CD4-positive, alpha-beta T cell treated with Interleukin-12 subunit alpha and Interleukin-12 subunit beta, for 1 hour (primary cell): ENCODE measurements around the gene TMEFF2.

Experiments
- DNase-seq: peaks from one replicate; pipeline ENCODE4 v3.0.0-alpha.2; 2020

Gene TMEFF2

GRCh38 chr2:192060161-192060560 lies 134.6 kb downstream of the TMEFF2 start:
- no peak for DNase-seq

DNA sequence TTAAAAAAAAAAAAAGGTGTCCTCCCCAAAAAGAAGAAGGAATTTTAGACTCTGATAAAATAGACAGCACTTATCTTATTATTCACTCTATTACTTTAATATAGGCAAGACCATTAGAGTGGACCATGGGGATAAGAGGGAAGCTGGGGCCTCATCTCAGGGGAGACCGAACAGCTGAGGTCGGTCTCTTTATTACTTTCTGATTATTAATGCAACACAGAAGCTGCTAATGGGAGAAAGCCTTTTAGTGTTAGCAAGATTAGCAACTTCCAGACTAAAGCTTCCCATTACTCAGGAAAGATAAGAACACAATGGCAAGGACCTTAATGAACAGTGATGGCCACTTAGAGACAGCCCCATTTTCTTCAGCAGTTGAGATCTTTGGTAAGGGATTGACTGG lies 135.5 kb downstream of the TMEFF2 start:
- no peak for DNase-seq

- DNase-seq = no peak
Observed at GRCh38 chr2:192053921-192054320, 140.8 kb downstream of the TMEFF2 start.

- DNase-seq = no peak
Observed at GRCh38 chr2:192051533-192051932, 143.2 kb downstream of the TMEFF2 start.

DNA sequence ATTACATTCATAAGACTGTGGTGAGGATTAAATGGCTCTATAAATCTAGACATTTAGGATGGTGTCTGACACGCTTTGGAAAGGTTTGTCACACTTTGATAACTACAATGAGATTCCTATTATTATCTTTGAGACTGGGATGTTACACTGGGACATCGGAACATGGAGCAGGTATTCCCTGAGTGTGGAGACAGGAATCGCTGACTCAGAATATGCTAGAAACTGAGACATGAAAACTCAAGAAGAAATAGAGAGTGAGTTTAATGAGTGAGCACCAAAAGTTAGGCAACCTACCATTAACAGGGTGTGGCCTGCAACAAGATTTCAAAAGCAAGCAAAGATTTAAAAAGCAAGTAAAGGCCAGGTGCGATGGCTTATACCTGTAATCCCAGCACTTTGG lies 145.4 kb downstream of the TMEFF2 start:
- DNase-seq = no peak

- no peak for DNase-seq
Observed at GRCh38 chr2:192047315-192048107, 147.2 kb downstream of the TMEFF2 start.

- no peak for DNase-seq
Observed at GRCh38 chr2:192044496-192044895, 150.2 kb downstream of the TMEFF2 start.

- no peak for DNase-seq
Observed at GRCh38 chr2:192043216-192043870, 151.4 kb downstream of the TMEFF2 start.

- no peak for DNase-seq
Observed at GRCh38 chr2:192042126-192042525, 152.6 kb downstream of the TMEFF2 start.

DNA sequence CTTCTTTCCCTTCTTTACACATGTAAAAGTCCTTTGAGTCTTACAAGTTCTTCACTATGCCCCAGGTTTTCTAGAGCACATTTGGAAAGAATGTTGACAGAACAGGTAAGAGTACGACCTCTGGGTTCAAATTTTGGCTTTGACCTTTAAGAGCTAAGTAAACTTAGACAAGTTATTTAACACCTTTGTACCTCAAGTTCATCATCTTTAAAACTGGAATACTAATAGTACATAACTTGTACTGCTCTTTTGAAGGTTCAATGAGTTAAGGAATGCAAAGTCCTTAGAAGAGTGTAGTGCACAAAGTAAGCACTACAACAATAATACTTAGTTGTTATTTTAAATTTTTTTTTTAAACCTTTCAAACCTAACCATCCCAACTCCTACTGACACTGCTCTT lies 156.6 kb downstream of the TMEFF2 start:
- DNase-seq = no peak

- no peak for DNase-seq
Observed at GRCh38 chr2:192035731-192036442, 158.8 kb downstream of the TMEFF2 start.

GRCh38 chr2:192030856-192031255 lies 163.9 kb downstream of the TMEFF2 start:
- no peak for DNase-seq

DNA sequence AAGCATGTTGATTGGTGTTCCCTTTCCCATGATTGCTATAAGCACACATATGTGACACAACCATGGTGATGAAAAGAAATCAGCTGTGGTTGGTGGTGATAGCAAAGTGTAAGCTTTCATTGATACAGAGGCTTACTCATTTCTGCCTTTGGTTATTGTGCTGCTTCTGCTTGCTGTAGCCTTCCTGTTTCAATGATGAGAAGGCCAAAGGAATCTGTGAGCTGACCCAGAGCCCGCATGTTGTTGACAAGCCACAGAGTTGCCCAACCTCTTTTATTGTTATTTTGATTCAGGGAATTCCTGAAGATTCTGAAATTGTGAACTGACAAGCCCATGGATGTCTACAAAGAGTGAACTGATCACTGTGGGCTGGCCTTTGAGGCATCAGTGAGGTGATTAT lies 164.4 kb downstream of the TMEFF2 start:
- DNase-seq = no peak

DNA sequence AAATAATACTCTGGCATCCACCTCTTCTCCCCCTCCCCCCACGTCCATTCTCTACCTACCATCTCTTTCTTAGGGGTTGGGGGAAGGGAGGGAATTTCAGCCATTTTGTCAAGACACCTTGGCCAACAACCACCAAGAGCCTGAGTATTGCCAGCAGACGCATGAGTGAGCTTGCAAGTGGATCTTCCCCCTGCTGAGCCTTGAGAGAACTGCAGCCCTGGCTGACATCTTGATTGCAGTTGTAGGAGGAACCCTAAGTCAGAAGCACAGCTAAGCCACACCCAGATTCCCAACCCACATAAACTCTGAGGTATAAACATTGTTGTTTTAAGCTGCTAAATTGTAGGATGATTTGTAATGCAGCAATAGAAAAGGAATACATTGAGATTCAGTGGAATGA lies 165.6 kb downstream of the TMEFF2 start:
- no peak for DNase-seq

DNA sequence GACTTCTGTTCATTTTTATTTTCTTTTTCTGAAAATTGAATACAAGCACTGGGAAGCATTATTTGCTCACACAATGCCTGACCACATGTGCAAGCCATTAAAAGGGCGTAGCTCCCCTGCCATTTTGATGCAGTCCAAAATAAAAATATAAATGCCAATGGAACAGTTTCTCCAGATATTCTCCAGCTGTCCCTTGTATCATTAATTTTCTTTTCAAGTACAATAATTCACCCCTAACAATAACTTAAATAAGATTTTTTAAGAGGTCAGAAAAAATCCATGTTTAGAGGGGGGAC lies 168.0 kb downstream of the TMEFF2 start:
- DNase-seq = no peak

DNA sequence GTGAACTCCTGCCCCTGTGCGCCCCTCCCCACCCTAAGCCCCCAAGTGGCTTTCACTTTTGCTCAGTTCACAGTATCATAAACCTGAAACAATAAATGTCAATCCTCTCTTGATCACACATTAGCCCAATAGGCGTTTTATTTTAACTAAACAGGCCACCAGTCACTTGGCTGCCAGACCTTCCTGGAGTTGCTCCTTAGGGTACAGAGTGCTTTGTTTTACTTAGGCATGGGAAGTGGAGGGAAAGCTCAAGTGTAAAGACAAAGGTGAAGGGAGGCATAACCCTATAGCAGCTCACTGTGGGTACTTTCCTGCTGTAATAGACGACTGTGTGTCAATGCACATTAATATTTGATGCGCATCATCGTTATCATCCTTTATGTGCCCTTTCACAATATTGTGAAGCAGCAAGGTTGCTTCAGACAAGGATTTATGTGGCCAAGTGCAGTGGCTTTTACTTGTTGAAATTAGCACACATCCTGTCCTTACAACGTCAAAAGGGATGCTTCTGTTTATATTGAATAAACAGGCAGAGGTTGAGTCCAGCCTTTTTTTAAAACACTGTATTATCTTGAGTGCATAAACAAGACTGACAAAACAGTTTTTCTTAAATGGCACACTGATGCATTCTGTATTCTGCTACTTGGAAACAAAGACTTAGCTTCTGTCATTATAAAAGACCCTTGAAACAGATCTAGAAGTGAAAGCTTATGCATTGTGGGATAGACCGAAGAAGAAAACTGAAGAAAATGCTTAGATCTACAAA lies 168.5 kb downstream of the TMEFF2 start:
- no peak for DNase-seq

DNA sequence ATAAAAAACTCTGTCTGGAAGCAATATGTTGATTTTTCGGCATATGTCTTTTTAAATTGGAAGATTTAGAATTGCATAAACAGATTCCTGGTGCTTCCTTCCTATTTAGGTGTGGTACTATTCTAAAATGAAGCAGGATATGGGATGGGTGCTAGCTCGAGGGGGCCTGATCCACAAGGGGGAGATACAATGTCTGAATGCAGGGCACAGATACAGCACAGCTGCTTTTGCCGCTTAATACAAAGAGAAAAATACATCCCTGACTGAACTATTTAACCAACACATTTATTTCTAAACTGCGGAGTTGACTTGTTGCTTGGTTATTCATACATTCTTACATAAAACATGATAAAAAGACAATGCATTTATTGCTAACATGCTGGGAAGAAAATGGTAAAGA lies 169.1 kb downstream of the TMEFF2 start:
- no peak for DNase-seq

GRCh38 chr2:192023006-192023405 lies 171.7 kb downstream of the TMEFF2 start:
- no peak for DNase-seq

- DNase-seq = no peak
Observed at GRCh38 chr2:192017844-192018243, 176.9 kb downstream of the TMEFF2 start.

DNA sequence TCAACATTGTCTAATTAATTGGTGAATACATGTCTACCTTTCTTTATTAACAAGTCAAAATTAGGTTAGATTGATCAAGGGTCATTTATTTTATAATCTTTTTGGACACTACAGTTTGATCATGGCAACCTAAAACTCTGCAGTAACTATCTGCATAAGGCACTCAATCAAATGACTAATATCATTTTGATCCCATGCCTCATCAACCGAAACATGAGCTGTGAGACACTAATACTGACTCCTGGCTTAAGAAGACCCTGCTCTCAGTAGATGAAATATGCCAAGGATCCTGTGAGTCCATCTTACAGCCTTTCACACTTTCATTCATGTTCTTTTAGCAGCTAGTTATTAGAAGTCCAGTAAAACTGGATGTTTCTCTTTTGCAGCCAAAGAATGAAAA lies 178.5 kb downstream of the TMEFF2 start:
- no peak for DNase-seq

- no peak for DNase-seq
Observed at GRCh38 chr2:192013211-192013610, 181.5 kb downstream of the TMEFF2 start.

- DNase-seq = no peak
Observed at GRCh38 chr2:192011196-192011595, 183.5 kb downstream of the TMEFF2 start.

DNA sequence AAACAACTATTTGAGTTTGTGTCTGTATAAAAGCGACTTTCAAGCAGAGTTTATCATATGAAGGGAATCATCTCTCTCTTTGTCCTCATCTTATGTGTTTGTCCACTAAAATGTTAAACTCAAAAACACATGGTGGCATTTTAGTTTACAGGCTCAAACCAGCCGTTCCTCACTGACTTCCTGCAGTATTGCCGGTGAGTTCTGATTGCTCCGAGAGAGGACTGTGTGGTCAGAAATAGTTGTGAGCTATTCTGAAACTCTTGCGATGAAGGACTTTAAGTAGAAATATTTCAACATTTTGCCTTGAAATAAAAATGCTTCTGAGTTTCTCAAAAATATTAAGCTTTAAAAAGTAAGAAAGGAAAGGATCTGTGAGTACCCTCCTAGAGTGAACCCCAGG lies 184.7 kb downstream of the TMEFF2 start:
- no peak for DNase-seq
